Activated B cell treated with CpG ODN at 0.5 μM for 24 hours (primary cell): Measurements from ENCODE around the gene EIF4E2. TPM values are rescaled to one million over a fixed set of nuclear protein-coding genes. Genes with fewer than 3 reads are reported as not detected.

Experiments used
- ATAC-seq: fragments of 200-7000 bp; cut with Tn5 transposase; one replicate; pipeline ENCODE4 v1.10.0; 2021; ENCODE audit warnings: low read depth, mild to moderate bottlenecking, moderate library complexity
- CTCF ChIA-PET: fragments of 350-600 bp; sonication (Branson Sonifier 250); formaldehyde crosslinking; loops from one replicate; lab custom pipeline; 2021; ENCODE audit warnings: antibody characterized with exemption; lab: Charles Lee
- POLR2A ChIA-PET: fragments of 350-600 bp; sonication (Branson Sonifier 250); formaldehyde crosslinking; loops from one replicate; lab custom pipeline; 2021; ENCODE audit warnings: antibody characterized with exemption; lab: Charles Lee
- DNase-seq: peaks from one replicate; pipeline ENCODE4 v3.0.0; 2022
- H3K27ac Mint-ChIP-seq: one replicate; pipeline ENCODE4 v1.8.0; 2020; ENCODE audit warnings: mixed read lengths
- H3K27me3 Mint-ChIP-seq: one replicate; pipeline ENCODE4 v1.8.0; 2021; ENCODE audit warnings: mixed read lengths
- H3K36me3 Mint-ChIP-seq: one replicate; pipeline ENCODE4 v1.8.0; 2021; ENCODE audit warnings: low read depth, mixed read lengths
- H3K4me1 Mint-ChIP-seq: one replicate; pipeline ENCODE4 v1.8.0; 2021; ENCODE audit warnings: mixed read lengths
- H3K4me3 Mint-ChIP-seq: one replicate; pipeline ENCODE4 v1.8.0; 2020; ENCODE audit warnings: mild to moderate bottlenecking, mixed read lengths
- H3K9me3 Mint-ChIP-seq: one replicate; pipeline ENCODE4 v1.8.0; 2020; ENCODE audit warnings: mixed read lengths
- CTCF ChIP-seq: fragments of 200-600 bp; IDR thresholded peaks from one replicate; pipeline ENCODE4 v1.8.0; 2022; ENCODE audit warnings: antibody characterized with exemption, mild to moderate bottlenecking
- intact Hi-C: fragments of 100-400 bp; cut with micrococcal nuclease; formaldehyde crosslinking; loops from one replicate; pipeline ENCODE4 v1.15.1; 2024
- total RNA-seq: library from RNA; stranded (reverse); gene quantifications from 2 replicates; pipeline ENCODE4 v1.2.3, GENCODE V29; 2022

The EIF4E2 gene
- total RNA-seq, 1 donor from 2014 or later = 63.2 TPM

DNA sequence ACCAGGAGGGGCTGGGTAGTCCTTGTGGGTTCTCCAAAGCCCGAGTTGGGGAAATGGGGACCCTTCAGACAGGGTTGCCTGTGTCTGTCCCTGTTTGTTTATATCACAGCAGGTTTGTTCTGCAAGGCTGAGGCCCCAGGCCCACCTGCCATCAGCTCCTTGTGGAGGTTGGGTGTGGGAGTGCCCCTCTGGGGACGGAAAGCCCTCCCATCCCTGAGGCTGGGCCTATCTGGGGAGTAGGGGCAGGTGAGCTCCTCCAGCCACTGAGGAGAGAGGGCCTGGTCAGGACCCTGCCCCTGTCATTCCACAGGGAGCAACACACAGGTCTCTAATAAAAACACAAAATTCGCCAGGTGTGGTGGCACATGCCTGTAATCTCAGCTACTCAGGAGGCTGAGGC is 59.6 kb downstream of the EIF4E2 start:
- ChIA-PET POLR2A (no interaction called here), CTCF (interaction anchor here (1.2 kb wide), 1 partner anchor 23 kb away, joined by 4 read pairs; the partner anchor contains the start of gene EFHD1)
- H3K4me3 Mint-ChIP-seq = no peak overlapping the region
- H3K27ac Mint-ChIP-seq = no peak overlapping the region
- ATAC-seq (no peak), DNase-seq (no peak)
- H3K27me3 Mint-ChIP-seq = peaks cover 2% of the 10 kb centered on the region
- peaks cover 8% of the 10 kb centered on the region for H3K4me1 Mint-ChIP-seq
- no peaks in the 10 kb centered on the region for H3K9me3 Mint-ChIP-seq
- TF ChIP-seq CTCF = no peak
- intact Hi-C loops = no loop called here
- H3K36me3 Mint-ChIP-seq = no peaks in the 10 kb centered on the region

DNA sequence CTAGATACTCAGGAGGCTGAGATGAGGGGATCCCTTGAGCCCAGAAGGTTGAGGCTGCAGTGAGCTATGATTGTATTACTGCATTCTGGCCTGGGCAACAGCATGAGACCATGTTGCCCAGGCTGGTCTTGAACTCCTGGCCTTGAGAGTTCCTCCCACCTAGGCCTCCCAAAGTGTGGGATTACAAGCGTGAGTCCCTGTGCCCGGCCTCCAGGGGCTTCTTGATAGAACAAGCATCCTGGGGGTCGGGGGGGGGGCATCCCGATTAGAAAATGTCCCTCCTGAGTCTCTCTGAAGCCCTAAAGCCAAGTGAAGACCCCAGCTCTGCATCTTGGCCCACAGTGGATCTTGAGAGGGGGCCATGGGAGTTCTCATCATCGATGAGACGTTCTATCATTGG is 60.6 kb downstream of the EIF4E2 start:
- ChIA-PET CTCF (interaction anchor here (1.2 kb wide), 1 partner anchor 22 kb away, joined by 4 read pairs; the partner anchor contains the start of gene EFHD1), POLR2A (no interaction called here)
- Mint-ChIP-seq H3K27ac (no peak overlapping the region), H3K9me3 (no peaks in the 10 kb centered on the region), H3K27me3 (no peaks in the 10 kb centered on the region), H3K36me3 (no peaks in the 10 kb centered on the region), H3K4me3 (no peak overlapping the region), H3K4me1 (peaks cover 2% of the 10 kb centered on the region)
- intact Hi-C loops = no loop called here
- TF ChIP-seq CTCF = no peak
- ATAC-seq (no peak), DNase-seq (no peak)

DNA sequence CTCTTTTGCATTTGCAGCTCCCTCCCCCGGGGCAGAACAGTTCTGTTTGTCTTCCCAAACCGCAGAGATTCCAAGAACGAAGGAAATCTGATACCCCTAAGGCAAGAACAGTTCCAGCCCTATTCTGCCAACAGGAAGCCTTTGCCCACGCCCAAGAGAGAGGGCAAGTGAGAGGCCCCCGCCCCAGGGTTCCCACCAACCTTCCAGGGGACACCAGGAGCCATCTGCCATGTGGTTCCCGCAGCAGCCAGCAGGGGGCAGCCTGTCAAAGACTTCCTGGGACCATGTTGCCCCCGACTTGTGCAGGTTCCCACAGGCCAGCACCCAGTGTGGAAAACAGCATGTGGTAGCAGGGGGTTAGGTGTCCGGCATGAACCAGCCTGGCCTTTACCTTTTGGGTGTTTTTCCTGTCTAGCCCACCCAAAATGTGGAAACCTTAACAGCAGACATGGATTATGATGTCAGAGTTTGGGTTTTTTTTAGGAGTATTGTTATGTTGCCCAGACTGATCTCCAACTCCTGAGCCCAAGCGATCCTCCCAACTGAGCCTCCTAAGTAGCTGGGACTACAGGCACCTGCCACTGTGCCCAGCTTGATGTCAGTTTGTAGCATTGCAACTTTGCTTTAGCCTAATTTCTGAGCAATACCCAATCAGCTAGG is 61.2 kb downstream of the EIF4E2 start:
- POLR2A ChIA-PET = no interaction called here
- intact Hi-C loops = no loop called here
- DNase-seq = peak; percentile 56
- no peak for TF ChIP-seq CTCF
- Mint-ChIP-seq H3K9me3 (no peaks in the 10 kb centered on the region), H3K27ac (no peak overlapping the region), H3K4me1 (no peaks in the 10 kb centered on the region), H3K36me3 (no peaks in the 10 kb centered on the region), H3K4me3 (no peak overlapping the region), H3K27me3 (no peaks in the 10 kb centered on the region)
- ATAC-seq = peak; percentile 57
- CTCF ChIA-PET = interaction anchor here (0.6 to 1.2 kb wide), 3 partner anchors 22 to 708 kb away, joined by 3 to 4 read pairs (median 3); partner anchors contain the start of gene EFHD1

GRCh38 chr2:232613538-232614134 is 63.1 kb downstream of the EIF4E2 start:
- ChIA-PET CTCF (no interaction called here), POLR2A (no interaction called here)
- no peak for DNase-seq
- intact Hi-C loops = no loop called here
- H3K9me3 Mint-ChIP-seq = no peaks in the 10 kb centered on the region
- H3K4me1 Mint-ChIP-seq = no peaks in the 10 kb centered on the region
- no peak for TF ChIP-seq CTCF
- no peaks in the 10 kb centered on the region for H3K27me3 Mint-ChIP-seq
- no peak overlapping the region for H3K4me3 Mint-ChIP-seq
- H3K36me3 Mint-ChIP-seq = no peaks in the 10 kb centered on the region
- H3K27ac Mint-ChIP-seq = no peak overlapping the region
- no peak for ATAC-seq

DNA sequence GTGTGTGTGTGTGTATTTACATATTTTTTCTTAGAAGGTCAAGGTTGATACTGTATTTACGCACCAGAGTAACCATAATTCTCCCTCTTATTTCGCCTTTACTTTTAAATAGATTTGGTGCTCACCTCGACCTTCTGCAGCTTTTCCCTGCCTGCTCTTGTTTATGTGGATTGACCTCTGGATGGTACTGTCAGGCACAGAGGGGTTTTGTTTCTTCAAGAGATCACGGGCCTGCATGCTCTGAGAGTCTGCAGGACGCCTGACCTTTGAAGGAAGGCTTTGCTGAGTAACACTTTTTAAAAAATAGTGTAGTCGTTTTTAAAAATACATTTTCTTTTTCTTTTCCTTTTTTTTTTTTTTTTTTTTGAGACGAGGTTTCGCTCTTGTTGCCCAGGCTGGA is 64.8 kb downstream of the EIF4E2 start:
- Mint-ChIP-seq H3K9me3 (no peaks in the 10 kb centered on the region), H3K4me3 (no peak overlapping the region), H3K4me1 (no peaks in the 10 kb centered on the region), H3K36me3 (no peaks in the 10 kb centered on the region), H3K27ac (no peak overlapping the region), H3K27me3 (no peaks in the 10 kb centered on the region)
- CTCF ChIA-PET = no interaction called here
- no peak for TF ChIP-seq CTCF
- intact Hi-C loops = no loop called here
- DNase-seq (no peak), ATAC-seq (no peak)
- POLR2A ChIA-PET = no interaction called here

Other genes starting within 250 kb of the EIF4E2 start
- gene ALPP, start 171.9 kb upstream of the EIF4E2 start, total RNA-seq = 0.38 TPM in 1 of 2 replicates, not detected in the other
- gene ALPG, start 143.8 kb upstream of the EIF4E2 start, total RNA-seq = not detected in 2 replicates
- gene ALPI, start 94.5 kb upstream of the EIF4E2 start, total RNA-seq = not detected in 2 replicates
- gene ECEL1, start 62.9 kb upstream of the EIF4E2 start, total RNA-seq = not detected in 2 replicates
- gene PRSS56, start 30.3 kb upstream of the EIF4E2 start, total RNA-seq = not detected in 2 replicates
- gene CHRND, start 24.5 kb upstream of the EIF4E2 start, total RNA-seq = not detected in 2 replicates
- not detected in 2 replicates for gene CHRNG, start 11.0 kb upstream of the EIF4E2 start, total RNA-seq
- gene TIGD1, start 132 bp upstream of the EIF4E2 start, total RNA-seq = 8.1 and 8.8 TPM in 2 replicates
- not detected in 2 replicates for gene EFHD1, start 82.9 kb downstream of the EIF4E2 start, total RNA-seq
- gene GIGYF2, start 146.6 kb downstream of the EIF4E2 start, total RNA-seq = 68.9 and 77.9 TPM in 2 replicates
- not detected in 2 replicates for gene KCNJ13, start 225.9 kb downstream of the EIF4E2 start, total RNA-seq